KMS-11 (cell line): Measurements from ENCODE around the gene DCAF8L2.
"Not testable (repeated sequence)": the region's sequence is repeated elsewhere in the genome, so short reads cannot be mapped to it uniquely, and the experiment has no call there.

ENCODE experiments used
- H2AFZ ChIP-seq: fragments of 200-600 bp; sonication (generic); 2 replicates; pipeline ENCODE4 v1.6.1; 2016; ENCODE audit warnings: antibody characterized with exemption, mixed run types, low read depth
- H3K27ac ChIP-seq: fragments of 200-600 bp; sonication (generic); 2 replicates; pipeline ENCODE4 v1.6.1; 2016; ENCODE audit warnings: mild to moderate bottlenecking, mixed run types
- H3K27me3 ChIP-seq: fragments of 200-600 bp; sonication (generic); 2 replicates; pipeline ENCODE4 v1.6.1; 2017; ENCODE audit warnings: mild to moderate bottlenecking, low read depth, mixed run types, moderate library complexity; ENCODE audit not compliant: insufficient read depth
- H3K36me3 ChIP-seq: fragments of 200-600 bp; sonication (generic); 2 replicates; pipeline ENCODE4 v1.6.1; 2017; ENCODE audit warnings: mild to moderate bottlenecking, mixed run types; ENCODE audit not compliant: insufficient read depth
- H3K4me1 ChIP-seq: fragments of 200-600 bp; sonication (generic); 2 replicates; pipeline ENCODE4 v1.6.1; 2016; ENCODE audit warnings: mild to moderate bottlenecking, low read depth, mixed run types; ENCODE audit not compliant: poor library complexity, severe bottlenecking
- H3K4me2 ChIP-seq: fragments of 200-600 bp; sonication (generic); 2 replicates; pipeline ENCODE4 v1.7.0; 2016; ENCODE audit warnings: mild to moderate bottlenecking, mixed run types
- H3K4me3 ChIP-seq: fragments of 200-600 bp; sonication (generic); IDR thresholded peaks from 2 replicates; pipeline ENCODE4 v1.6.1; 2017; ENCODE audit warnings: low read depth, low read length, mixed read lengths; ENCODE audit not compliant: insufficient read depth
- H3K79me2 ChIP-seq: fragments of 200-600 bp; sonication (generic); 2 replicates; pipeline ENCODE4 v1.6.1; 2016; ENCODE audit warnings: low read depth, mixed run types; ENCODE audit not compliant: insufficient read depth
- H3K9ac ChIP-seq: fragments of 200-600 bp; sonication (generic); 2 replicates; pipeline ENCODE4 v1.6.1; 2016; ENCODE audit warnings: mild to moderate bottlenecking, mixed run types
- H4K20me1 ChIP-seq: fragments of 200-600 bp; sonication (generic); 2 replicates; pipeline ENCODE4 v1.6.1; 2016; ENCODE audit warnings: mild to moderate bottlenecking, mixed run types; ENCODE audit not compliant: insufficient read depth
- TF ChIP-seq, protein P1 (sequence below): fragments of 200-600 bp; sonication (generic); conservative IDR thresholded peaks from 2 replicates; pipeline ENCODE4 v1.6.1; 2017; ENCODE audit warnings: low read depth, mild to moderate bottlenecking, antibody characterized with exemption, low read length, moderate library complexity, mixed read lengths

Gene DCAF8L2

DNA sequence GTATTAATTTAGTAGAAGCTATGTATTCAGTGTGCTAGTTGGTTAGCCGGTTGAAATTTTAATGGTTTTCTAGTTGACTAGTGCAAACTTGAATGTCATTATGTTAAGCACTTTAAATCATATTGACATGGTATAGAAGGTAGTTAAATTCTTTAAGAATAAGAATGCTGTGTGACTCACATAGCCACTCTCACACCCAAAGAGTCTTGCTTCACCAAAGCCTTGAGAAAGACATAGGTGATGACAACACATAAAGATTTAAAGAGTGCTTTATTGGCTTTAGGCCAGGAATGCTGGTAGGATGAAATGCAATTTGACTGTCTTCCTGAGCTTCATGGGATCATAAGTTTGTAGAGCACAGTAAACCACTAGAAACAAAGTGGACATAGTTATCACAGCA, 85.3 kb downstream of the DCAF8L2 start:
- no peak overlapping the region for H3K27ac ChIP-seq
- H3K4me2 ChIP-seq: no peak overlapping the region
- no peaks in the 10 kb centered on the region for H3K4me1 ChIP-seq
- no peaks in the 10 kb centered on the region for H3K36me3 ChIP-seq
- H2AFZ ChIP-seq: no peak overlapping the region
- H3K79me2 ChIP-seq: no peaks in the 10 kb centered on the region
- H4K20me1 ChIP-seq: no peaks in the 10 kb centered on the region
- no peaks in the 10 kb centered on the region for H3K27me3 ChIP-seq
- H3K4me3 ChIP-seq: no peak overlapping the region
- TF ChIP-seq, protein P1, sequence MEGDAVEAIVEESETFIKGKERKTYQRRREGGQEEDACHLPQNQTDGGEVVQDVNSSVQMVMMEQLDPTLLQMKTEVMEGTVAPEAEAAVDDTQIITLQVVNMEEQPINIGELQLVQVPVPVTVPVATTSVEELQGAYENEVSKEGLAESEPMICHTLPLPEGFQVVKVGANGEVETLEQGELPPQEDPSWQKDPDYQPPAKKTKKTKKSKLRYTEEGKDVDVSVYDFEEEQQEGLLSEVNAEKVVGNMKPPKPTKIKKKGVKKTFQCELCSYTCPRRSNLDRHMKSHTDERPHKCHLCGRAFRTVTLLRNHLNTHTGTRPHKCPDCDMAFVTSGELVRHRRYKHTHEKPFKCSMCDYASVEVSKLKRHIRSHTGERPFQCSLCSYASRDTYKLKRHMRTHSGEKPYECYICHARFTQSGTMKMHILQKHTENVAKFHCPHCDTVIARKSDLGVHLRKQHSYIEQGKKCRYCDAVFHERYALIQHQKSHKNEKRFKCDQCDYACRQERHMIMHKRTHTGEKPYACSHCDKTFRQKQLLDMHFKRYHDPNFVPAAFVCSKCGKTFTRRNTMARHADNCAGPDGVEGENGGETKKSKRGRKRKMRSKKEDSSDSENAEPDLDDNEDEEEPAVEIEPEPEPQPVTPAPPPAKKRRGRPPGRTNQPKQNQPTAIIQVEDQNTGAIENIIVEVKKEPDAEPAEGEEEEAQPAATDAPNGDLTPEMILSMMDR: no peak
- H3K9ac ChIP-seq: no peak overlapping the region

DNA sequence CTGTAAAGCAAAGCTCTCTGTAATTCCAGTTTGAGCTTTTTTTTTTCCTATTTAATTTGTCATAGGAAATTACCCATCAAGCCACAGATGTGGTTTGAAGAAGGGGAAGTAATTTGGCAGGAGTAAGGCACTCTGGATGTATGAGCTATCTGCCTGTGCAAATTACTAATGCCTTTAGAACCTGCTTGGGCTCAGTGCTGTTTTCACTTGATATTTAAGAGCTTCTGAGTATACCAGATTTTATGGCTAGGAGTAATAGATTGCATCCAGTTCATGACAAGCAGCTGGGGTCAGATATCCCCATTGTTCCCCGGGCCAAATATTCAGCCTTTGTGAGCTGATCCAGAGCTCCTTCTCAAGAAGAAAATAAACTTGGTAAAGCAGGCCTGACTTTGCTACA, 89.1 kb downstream of the DCAF8L2 start:
- Histone ChIP-seq H3K4me1 (no peaks in the 10 kb centered on the region), H3K79me2 (no peaks in the 10 kb centered on the region), H3K4me3 (no peak overlapping the region), H4K20me1 (no peaks in the 10 kb centered on the region), H3K27me3 (no peaks in the 10 kb centered on the region), H2AFZ (no peak overlapping the region), H3K27ac (no peak overlapping the region), H3K36me3 (no peaks in the 10 kb centered on the region), H3K9ac (no peak overlapping the region), H3K4me2 (no peak overlapping the region)
- TF ChIP-seq, protein P1: no peak

DNA sequence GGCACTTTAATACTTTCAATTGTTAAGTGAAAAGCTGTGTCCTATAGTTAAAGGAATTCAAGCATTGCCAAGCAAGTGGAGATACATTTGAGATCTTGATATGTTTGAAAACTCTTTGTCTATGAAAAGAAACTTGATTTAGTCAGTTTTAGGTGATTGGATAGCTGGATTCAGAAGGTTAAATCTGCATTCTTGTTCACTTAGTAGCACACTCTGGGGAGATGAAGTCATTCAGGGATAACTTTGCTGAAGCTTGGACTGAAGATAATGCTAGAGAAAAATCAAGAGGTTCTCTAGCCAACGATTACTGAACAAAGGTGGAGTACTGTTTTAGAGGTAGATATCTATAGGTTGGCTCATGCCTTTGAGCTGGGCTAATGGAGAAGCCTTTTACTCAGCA, 90.6 kb downstream of the DCAF8L2 start:
- Histone ChIP-seq H3K4me3 (no peak overlapping the region), H3K27ac (no peak overlapping the region), H3K79me2 (no peaks in the 10 kb centered on the region), H4K20me1 (no peaks in the 10 kb centered on the region), H3K4me1 (no peaks in the 10 kb centered on the region), H3K36me3 (no peaks in the 10 kb centered on the region), H3K27me3 (no peaks in the 10 kb centered on the region), H3K4me2 (no peak overlapping the region), H3K9ac (no peak overlapping the region), H2AFZ (no peak overlapping the region)
- TF ChIP-seq, protein P1: no peak

DNA sequence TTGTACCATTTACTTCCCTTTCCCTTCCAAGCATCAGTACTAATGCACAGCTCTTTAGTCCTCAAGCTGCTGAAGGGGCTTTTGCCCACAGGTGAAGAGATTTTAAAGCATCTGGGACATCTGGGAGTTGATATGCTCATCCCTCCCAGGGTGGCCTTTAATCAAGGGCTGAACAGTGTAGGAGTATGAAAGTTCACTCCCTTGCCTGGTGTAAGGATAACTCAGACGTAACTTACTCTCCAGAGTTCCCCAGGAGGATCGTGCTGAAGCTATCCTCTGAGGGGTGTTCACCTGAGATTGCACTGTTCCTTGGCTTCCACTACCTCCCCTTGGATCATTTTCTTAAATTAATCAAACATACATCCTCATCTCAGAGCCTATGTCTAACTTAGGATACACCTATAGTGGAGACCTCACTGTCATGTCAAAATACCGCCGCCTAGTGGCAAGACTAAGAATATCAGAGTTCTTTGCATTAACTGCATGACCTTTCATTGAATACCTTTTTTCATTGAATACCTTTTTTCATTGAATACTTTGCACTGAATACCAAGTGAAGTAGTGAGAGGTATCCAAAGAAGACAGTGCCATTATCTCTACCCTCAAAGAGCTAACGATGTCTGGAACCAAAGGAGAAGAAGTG, 93.5 kb downstream of the DCAF8L2 start:
- not testable (repeated sequence) for H3K36me3 ChIP-seq, H3K4me1 ChIP-seq, H3K9ac ChIP-seq, H2AFZ ChIP-seq, H3K4me2 ChIP-seq, H3K79me2 ChIP-seq, H4K20me1 ChIP-seq, H3K27me3 ChIP-seq, H3K4me3 ChIP-seq, H3K27ac ChIP-seq
- TF ChIP-seq, protein P1: peak; percentile 65
